Skeletal muscle satellite cell (primary cell): Measurements from ENCODE around the gene KLK13.

Experiments used
- H3K27me3 ChIP-seq: 2 replicates; pipeline ENCODE4 v1.7.0; 2013; ENCODE audit warnings: low read length; ENCODE audit not compliant: control insufficient read depth, insufficient read depth
- H3K36me3 ChIP-seq: 2 replicates; pipeline ENCODE4 v1.7.0; 2013; ENCODE audit warnings: mild to moderate bottlenecking, control low read depth, low read length; ENCODE audit not compliant: insufficient read depth
- H3K4me1 ChIP-seq: 2 replicates; pipeline ENCODE4 v1.7.0; 2013; ENCODE audit warnings: low read length; ENCODE audit not compliant: control insufficient read depth, insufficient read depth
- H3K4me2 ChIP-seq: 2 replicates; pipeline ENCODE4 v1.7.0; 2013; ENCODE audit warnings: mild to moderate bottlenecking, low read length
- H3K4me3 ChIP-seq: 2 replicates; pipeline ENCODE4 v1.7.0; 2013; ENCODE audit warnings: low read length
- H3K9ac ChIP-seq: 2 replicates; pipeline ENCODE4 v1.7.0; 2013; ENCODE audit warnings: mild to moderate bottlenecking, low read depth, low read length, moderate library complexity
- H3K9me3 ChIP-seq: replicated peaks from 2 replicates; pipeline ENCODE4 v1.7.0; 2013; ENCODE audit warnings: mild to moderate bottlenecking, control low read depth, low read length

Gene KLK13

GRCh38 chr19:51090471-51090870, 25.6 kb upstream of the KLK13 start:
- no peaks in the 10 kb centered on the region for H3K9me3 ChIP-seq
- no peak overlapping the region for H3K4me2 ChIP-seq
- H3K4me1 ChIP-seq = no peaks in the 10 kb centered on the region
- H3K36me3 ChIP-seq = no peaks in the 10 kb centered on the region
- H3K4me3 ChIP-seq = no peak overlapping the region
- H3K9ac ChIP-seq = no peak overlapping the region
- no peaks in the 10 kb centered on the region for H3K27me3 ChIP-seq

- H3K9me3 ChIP-seq = no peaks in the 10 kb centered on the region
Measured at GRCh38 chr19:51089786-51090185, 24.9 kb upstream of the KLK13 start.

GRCh38 chr19:51086153-51086850, 21.4 kb upstream of the KLK13 start:
- Histone ChIP-seq H3K36me3 (no peaks in the 10 kb centered on the region), H3K9ac (no peak overlapping the region), H3K4me2 (no peak overlapping the region)

More at GRCh38 chr19:51089786-51090185, 24.9 kb upstream of the KLK13 start:
- Histone ChIP-seq H3K36me3 (no peaks in the 10 kb centered on the region), H3K4me3 (no peak overlapping the region), H3K27me3 (no peaks in the 10 kb centered on the region), H3K4me1 (no peaks in the 10 kb centered on the region), H3K4me2 (no peak overlapping the region), H3K9ac (no peak overlapping the region)

GRCh38 chr19:51084505-51084904, 19.6 kb upstream of the KLK13 start:
- no peaks in the 10 kb centered on the region for H3K36me3 ChIP-seq
- H3K9ac ChIP-seq = no peak overlapping the region
- no peak overlapping the region for H3K4me3 ChIP-seq
- no peaks in the 10 kb centered on the region for H3K27me3 ChIP-seq
- H3K4me1 ChIP-seq = no peaks in the 10 kb centered on the region
- H3K4me2 ChIP-seq = no peak overlapping the region
- H3K9me3 ChIP-seq = no peaks in the 10 kb centered on the region

More at GRCh38 chr19:51086153-51086850, 21.4 kb upstream of the KLK13 start:
- no peaks in the 10 kb centered on the region for H3K27me3 ChIP-seq
- H3K4me3 ChIP-seq = no peak overlapping the region
- H3K9me3 ChIP-seq = no peaks in the 10 kb centered on the region
- H3K4me1 ChIP-seq = no peaks in the 10 kb centered on the region

GRCh38 chr19:51083783-51084182, 18.9 kb upstream of the KLK13 start:
- Histone ChIP-seq H3K9me3 (no peaks in the 10 kb centered on the region), H3K4me2 (no peak overlapping the region), H3K4me1 (no peaks in the 10 kb centered on the region), H3K27me3 (no peaks in the 10 kb centered on the region), H3K4me3 (no peak overlapping the region), H3K36me3 (no peaks in the 10 kb centered on the region), H3K9ac (no peak overlapping the region)

- Histone ChIP-seq H3K9ac (no peak overlapping the region), H3K27me3 (no peaks in the 10 kb centered on the region)
Measured at GRCh38 chr19:51083181-51083580, 18.3 kb upstream of the KLK13 start.

GRCh38 chr19:51082611-51083010, 17.7 kb upstream of the KLK13 start, which contains the start of gene KLK14:
Gene KLK14, minus strand, starts transcription at chr19:51082887. Its CDS starts 273 bp downstream, at chr19:51082614.
- H3K4me3 ChIP-seq = no peak within 1 kb of the TSS
- H3K9me3 ChIP-seq = no peaks in the 10 kb centered on the region
- no peak within 1 kb of the TSS for H3K4me2 ChIP-seq
- H3K4me1 ChIP-seq = no peaks in the 10 kb centered on the region
- H3K36me3 ChIP-seq = no peaks in the 10 kb centered on the region
- no peak within 1 kb of the TSS for H3K9ac ChIP-seq
- H3K27me3 ChIP-seq = no peaks in the 10 kb centered on the region

More at GRCh38 chr19:51083181-51083580, 18.3 kb upstream of the KLK13 start:
- Histone ChIP-seq H3K4me2 (no peak overlapping the region), H3K36me3 (no peaks in the 10 kb centered on the region), H3K4me3 (no peak overlapping the region), H3K4me1 (no peaks in the 10 kb centered on the region), H3K9me3 (no peaks in the 10 kb centered on the region)

- no peak overlapping the region for H3K9ac ChIP-seq
- no peaks in the 10 kb centered on the region for H3K9me3 ChIP-seq
- no peak overlapping the region for H3K4me3 ChIP-seq
Measured at GRCh38 chr19:51081476-51081875, 16.6 kb upstream of the KLK13 start.

GRCh38 chr19:51079481-51080110, 14.7 kb upstream of the KLK13 start:
- Histone ChIP-seq H3K9ac (no peak overlapping the region), H3K9me3 (no peaks in the 10 kb centered on the region)

More at GRCh38 chr19:51081476-51081875, 16.6 kb upstream of the KLK13 start:
- Histone ChIP-seq H3K4me2 (no peak overlapping the region), H3K36me3 (no peaks in the 10 kb centered on the region), H3K4me1 (no peaks in the 10 kb centered on the region), H3K27me3 (no peaks in the 10 kb centered on the region)

GRCh38 chr19:51078731-51079130, 13.8 kb upstream of the KLK13 start:
- no peak overlapping the region for H3K4me2 ChIP-seq
- no peaks in the 10 kb centered on the region for H3K4me1 ChIP-seq
- no peaks in the 10 kb centered on the region for H3K36me3 ChIP-seq
- no peak overlapping the region for H3K9ac ChIP-seq
- H3K4me3 ChIP-seq = no peak overlapping the region
- no peaks in the 10 kb centered on the region for H3K9me3 ChIP-seq
- H3K27me3 ChIP-seq = no peaks in the 10 kb centered on the region

More at GRCh38 chr19:51079481-51080110, 14.7 kb upstream of the KLK13 start:
- Histone ChIP-seq H3K36me3 (no peaks in the 10 kb centered on the region), H3K4me1 (no peaks in the 10 kb centered on the region), H3K27me3 (no peaks in the 10 kb centered on the region), H3K4me3 (no peak overlapping the region), H3K4me2 (no peak overlapping the region)

GRCh38 chr19:51078104-51078503, 13.2 kb upstream of the KLK13 start:
- no peaks in the 10 kb centered on the region for H3K36me3 ChIP-seq
- no peaks in the 10 kb centered on the region for H3K27me3 ChIP-seq
- no peak overlapping the region for H3K4me3 ChIP-seq
- H3K4me1 ChIP-seq = no peaks in the 10 kb centered on the region
- no peak overlapping the region for H3K4me2 ChIP-seq
- no peaks in the 10 kb centered on the region for H3K9me3 ChIP-seq
- H3K9ac ChIP-seq = no peak overlapping the region
